NB4 (cell line): ENCODE data around the gene E2F6.
A peak's percentile ranks its signal among the peaks of the same experiment; 100 is the strongest.

Source experiments
- DNase-seq: peaks from one replicate; pipeline ENCODE4 v3.0.0; 2010; ENCODE audit warnings: low read depth
- H3K4me3 ChIP-seq: one replicate; pipeline ENCODE4 v1.5.1; 2011; ENCODE audit warnings: mild to moderate bottlenecking, low read depth, low read length, moderate library complexity
- CTCF ChIP-seq: IDR thresholded peaks from one replicate; pipeline ENCODE4 v1.5.1; 2012; ENCODE audit warnings: low read depth, low read length
- MAX ChIP-seq: IDR thresholded peaks from 2 replicates; pipeline ENCODE4 v1.6.1; 2011; ENCODE audit warnings: low read depth, low read length
- MYC ChIP-seq: IDR thresholded peaks from 2 replicates; pipeline ENCODE4 v1.6.1; 2011; ENCODE audit warnings: low read depth, low read length
- POLR2A ChIP-seq: IDR thresholded peaks from 2 replicates; pipeline ENCODE4 v1.6.1; 2011; ENCODE audit warnings: mild to moderate bottlenecking; ENCODE audit not compliant: insufficient read length; ENCODE audit errors: extremely low read depth

E2F6 gene

GRCh38 chr2:11420190-11420589 is 45.8 kb downstream of the E2F6 start:
- H3K4me3 ChIP-seq: no peak overlapping the region
- no peak for DNase-seq
- TF ChIP-seq MYC: no peak
- TF ChIP-seq CTCF: no peak
- no peak for TF ChIP-seq POLR2A

GRCh38 chr2:11419781-11420180 is 46.2 kb downstream of the E2F6 start:
- no peak for TF ChIP-seq MAX
- TF ChIP-seq MYC: no peak
- no peak for TF ChIP-seq CTCF
- no peak for TF ChIP-seq POLR2A
- no peak for DNase-seq

GRCh38 chr2:11417946-11418585 is 47.9 kb downstream of the E2F6 start:
- H3K4me3 ChIP-seq: no peak overlapping the region
- TF ChIP-seq CTCF: peak; percentile 54
- TF ChIP-seq MAX: no peak
- peak; percentile 65 for DNase-seq

More at GRCh38 chr2:11419781-11420180, 46.2 kb downstream of the E2F6 start:
- H3K4me3 ChIP-seq: no peak overlapping the region

GRCh38 chr2:11416931-11417330 is 49.0 kb downstream of the E2F6 start:
- H3K4me3 ChIP-seq: no peak overlapping the region
- TF ChIP-seq MAX: no peak
- no peak for TF ChIP-seq CTCF
- no peak for TF ChIP-seq MYC
- TF ChIP-seq POLR2A: no peak
- no peak for DNase-seq

- no peak overlapping the region for H3K4me3 ChIP-seq
- peak; percentile 47 for DNase-seq
- TF ChIP-seq CTCF (no peak), POLR2A (no peak), MYC (no peak), MAX (no peak)
Observed at GRCh38 chr2:11416186-11416585, 49.8 kb downstream of the E2F6 start.
